ENCODE measurements around the gene FADD. TPM values are rescaled to one million over a fixed set of nuclear protein-coding genes. Genes with fewer than 3 reads are reported as not detected.

The FADD gene
- total RNA-seq, 4 donors from 2014 or later: 23.9 to 34.5 (median 25.1) TPM

GRCh38 chr11:70173018-70173417 lies 30.1 kb upstream of the FADD start:
- H3K27ac ChIP-seq: no peak overlapping the region
- H3K36me3 ChIP-seq: no peaks in the 10 kb centered on the region
- WGBS, 2 donors: 57 to 70% methylated on average over 4 of the region's 4 CpGs
- no peak overlapping the region for H3K4me3 ChIP-seq
- H3K27me3 ChIP-seq: peaks cover 0 to 1% of the 10 kb centered on the region in 2 donors
- no peaks in the 10 kb centered on the region for H3K9me3 ChIP-seq
- TF ChIP-seq POLR2A (IDR thresholded peaks at IDR 0.05): no peak
- TF ChIP-seq EP300 (IDR thresholded peaks at IDR 0.05): no peak
- no peak for TF ChIP-seq CTCF (IDR thresholded peaks at IDR 0.05)
- no peaks in the 10 kb centered on the region for H3K4me1 ChIP-seq
- DNase-seq (ENCODE audit: low spot score in 2 of 2): no peak

GRCh38 chr11:70174547-70175235 lies 28.4 kb upstream of the FADD start:
- H3K27ac ChIP-seq: no peak overlapping the region
- H3K9me3 ChIP-seq: no peaks in the 10 kb centered on the region
- no peaks in the 10 kb centered on the region for H3K27me3 ChIP-seq
- H3K36me3 ChIP-seq: no peaks in the 10 kb centered on the region
- TF ChIP-seq EP300 (IDR thresholded peaks at IDR 0.05): no peak
- no peak for TF ChIP-seq CTCF (IDR thresholded peaks at IDR 0.05)
- TF ChIP-seq POLR2A (IDR thresholded peaks at IDR 0.05): no peak
- WGBS, 2 donors: 77 to 82% methylated on average over 17 of the region's 17 CpGs
- no peak for DNase-seq (ENCODE audit: low spot score in 2 of 2)
- no peaks in the 10 kb centered on the region for H3K4me1 ChIP-seq
- no peak overlapping the region for H3K4me3 ChIP-seq

GRCh38 chr11:70175236-70175698 lies 27.8 kb upstream of the FADD start:
- Histone ChIP-seq H3K27ac (no peak overlapping the region), H3K27me3 (no peaks in the 10 kb centered on the region), H3K4me3 (no peak overlapping the region), H3K36me3 (no peaks in the 10 kb centered on the region), H3K4me1 (no peaks in the 10 kb centered on the region), H3K9me3 (no peaks in the 10 kb centered on the region)
- DNase-seq (ENCODE audit: low spot score in 2 of 2): no peak
- WGBS, 2 donors: 54 to 55% methylated on average over 15 of the region's 15 CpGs
- no peak for TF ChIP-seq EP300 (IDR thresholded peaks at IDR 0.05)
- TF ChIP-seq POLR2A (IDR thresholded peaks at IDR 0.05): no peak
- no peak for TF ChIP-seq CTCF (IDR thresholded peaks at IDR 0.05)

GRCh38 chr11:70176940-70177689 lies 26.0 kb upstream of the FADD start:
- no peaks in the 10 kb centered on the region for H3K9me3 ChIP-seq
- H3K27me3 ChIP-seq: no peaks in the 10 kb centered on the region
- H3K4me3 ChIP-seq: no peak overlapping the region
- TF ChIP-seq EP300 (IDR thresholded peaks at IDR 0.05) (no peak), CTCF (IDR thresholded peaks at IDR 0.05) (peak in 1 of 5 experiments; percentile 5)
- 84 to 85% methylated on average over 39 of the region's 39 CpGs for WGBS, 2 donors
- no peaks in the 10 kb centered on the region for H3K4me1 ChIP-seq
- DNase-seq (ENCODE audit: low spot score in 2 of 2): no peak
- H3K27ac ChIP-seq: no peak overlapping the region
- no peaks in the 10 kb centered on the region for H3K36me3 ChIP-seq

- TF ChIP-seq CTCF (IDR thresholded peaks at IDR 0.05): no peak
- no peak for TF ChIP-seq EP300 (IDR thresholded peaks at IDR 0.05)
- TF ChIP-seq POLR2A (IDR thresholded peaks at IDR 0.05): no peak
- no peak for DNase-seq (ENCODE audit: low spot score in 2 of 2)
- 80 to 83% methylated on average over 10 of the region's 11 CpGs for WGBS, 2 donors
- Histone ChIP-seq H3K4me1 (no peaks in the 10 kb centered on the region), H3K27me3 (no peaks in the 10 kb centered on the region), H3K27ac (no peak overlapping the region), H3K4me3 (no peak overlapping the region), H3K36me3 (no peaks in the 10 kb centered on the region), H3K9me3 (no peaks in the 10 kb centered on the region)
These were observed 22.2 kb upstream of the FADD start for GRCh38 chr11:70180906-70181305.

Data from tibial nerve (tissue), 4 donors.